A549 (cell line): ENCODE results near the gene ICOS. TPM values are rescaled to one million over a fixed set of nuclear protein-coding genes. Genes with fewer than 3 reads are reported as not detected.
A peak's percentile ranks its signal among the peaks of the same experiment; 100 is the strongest.

Experiments used
- ATAC-seq, 2 experiments: fragments of 200-7000 bp in 1 of 2; fragments of >200 bp in 1 of 2; cut with Nextera tagmentation in 1 of 2; cut with Tn5 transposase in 1 of 2; 3 replicates each; pipeline versions ENCODE4 v1.8.0 to v1.9.1; 2018 to 2020; ENCODE audit warnings: mild to moderate bottlenecking in 1 of 2, moderate library complexity in 1 of 2
- CTCF ChIA-PET: fragments of 300-600 bp; sonication (Branson Sonifier 250); formaldehyde crosslinking; extraction: SDS; loops from one replicate; lab custom pipeline; 2021; ENCODE audit warnings: antibody characterized with exemption, inconsistent platforms; lab: Yijun Ruan, JAX
- POLR2A ChIA-PET: fragments of 350-600 bp; formaldehyde crosslinking; extraction: SDS; loops from one replicate; lab custom pipeline; 2021; ENCODE audit warnings: antibody characterized with exemption, inconsistent platforms; lab: Yijun Ruan, JAX
- DNase-seq, 2 experiments: peaks; one replicate each; pipeline versions ENCODE4 v3.0.0 to v3.0.0-alpha.2; 2011 to 2016; ENCODE audit warnings: low read depth in 1 of 2, low spot score in 1 of 2
- FAIRE-seq: peaks from 2 replicates; lab custom pipeline; 2011; peaks lifted over from hg19 to GRCh38; lab: Jason Lieb, UNC
- H3K27ac ChIP-seq, 2 experiments: fragments of >200 bp; sonication (Bioruptor Twin); formaldehyde crosslinking; 3 replicates each; pipeline ENCODE4 v1.5.1; 2016 to 2017
- H3K4me1 ChIP-seq: fragments of >200 bp; sonication (Bioruptor Twin); formaldehyde crosslinking; 3 replicates; pipeline ENCODE4 v1.6.1; 2016
- H3K4me2 ChIP-seq: fragments of >200 bp; sonication (Bioruptor Twin); formaldehyde crosslinking; 3 replicates; pipeline ENCODE4 v1.6.1; 2016
- H3K4me3 ChIP-seq: fragments of >200 bp; sonication (Bioruptor Twin); formaldehyde crosslinking; 3 replicates; pipeline ENCODE4 v1.5.1; 2016
- H3K9me3 ChIP-seq: fragments of >200 bp; sonication (Bioruptor Twin); formaldehyde crosslinking; 3 replicates; pipeline ENCODE4 v1.6.1; 2016
- BHLHE40 ChIP-seq: IDR thresholded peaks from 2 replicates; pipeline ENCODE4 v1.6.1; 2012; ENCODE audit warnings: low read depth, low read length, inconsistent platforms
- CBX2 ChIP-seq: fragments of 200-600 bp; sonication (generic); IDR thresholded peaks from 2 replicates; pipeline ENCODE4 v1.6.1; 2016; ENCODE audit warnings: low read depth, mild to moderate bottlenecking, borderline replicate concordance
- CEBPB ChIP-seq, 2 experiments: fragments of >200 bp in 1 of 2; sonication (Bioruptor Twin) in 1 of 2; formaldehyde crosslinking in 1 of 2; IDR thresholded peaks; 2 replicates each; pipeline ENCODE4 v1.6.1; 2012 to 2016
- ESRRA ChIP-seq: fragments of 150-350 bp; IDR thresholded peaks from 2 replicates; pipeline ENCODE4 v1.6.1; 2014; ENCODE audit warnings: mild to moderate bottlenecking, low read length, borderline replicate concordance
- FOSB ChIP-seq: fragments of 250-450 bp; sonication (Bioruptor Pico); IDR thresholded peaks from 2 replicates; pipeline ENCODE4 v1.5.0; 2020; ENCODE audit warnings: mild to moderate bottlenecking, moderate library complexity
- FOXS1 ChIP-seq: fragments of 250-450 bp; sonication (Bioruptor Pico); IDR thresholded peaks from 2 replicates; pipeline ENCODE4 v1.5.0; 2020; ENCODE audit warnings: mild to moderate bottlenecking, moderate library complexity
- GATA3 ChIP-seq: IDR thresholded peaks from 2 replicates; pipeline ENCODE4 v1.6.1; 2012; ENCODE audit warnings: borderline replicate concordance
- HEYL ChIP-seq: fragments of 250-450 bp; sonication (Bioruptor Pico); IDR thresholded peaks from 2 replicates; pipeline ENCODE4 v1.8.0; 2021; ENCODE audit warnings: mild to moderate bottlenecking, moderate library complexity
- HOXB5 ChIP-seq: fragments of 250-450 bp; sonication (Bioruptor Pico); IDR thresholded peaks from 2 replicates; pipeline ENCODE4 v1.5.0; 2020; ENCODE audit warnings: mild to moderate bottlenecking, moderate library complexity
- KDM5A ChIP-seq: fragments of 200-600 bp; sonication (generic); IDR thresholded peaks from 2 replicates; pipeline ENCODE4 v1.6.1; 2016; ENCODE audit warnings: antibody characterized with exemption, mild to moderate bottlenecking
- MAFK ChIP-seq: fragments of 450-650 bp; IDR thresholded peaks from 2 replicates; pipeline ENCODE4 v1.6.1; 2014; ENCODE audit not compliant: partially characterized antibody
- NPAS2 ChIP-seq: fragments of 250-450 bp; sonication (Bioruptor Pico); IDR thresholded peaks from 2 replicates; pipeline ENCODE4 v1.8.0; 2022; ENCODE audit warnings: mild to moderate bottlenecking, moderate library complexity, borderline replicate concordance
- NR3C1 ChIP-seq: fragments of >200 bp; sonication (Bioruptor Twin); formaldehyde crosslinking; IDR thresholded peaks from 3 replicates; pipeline ENCODE4 v1.6.1; 2017
- PHF8 ChIP-seq: fragments of 200-600 bp; sonication (generic); IDR thresholded peaks from 2 replicates; pipeline ENCODE4 v1.6.1; 2016; ENCODE audit warnings: low read depth, mild to moderate bottlenecking, antibody characterized with exemption, moderate library complexity, borderline replicate concordance
- POLR2A ChIP-seq: IDR thresholded peaks from 2 replicates; pipeline ENCODE4 v1.6.1; 2012; ENCODE audit warnings: mild to moderate bottlenecking, low read length
- RARB ChIP-seq: fragments of 250-450 bp; sonication (Bioruptor Pico); IDR thresholded peaks from 2 replicates; pipeline ENCODE4 v1.8.0; 2021; ENCODE audit warnings: mild to moderate bottlenecking, moderate library complexity
- RNF2 ChIP-seq: fragments of 200-600 bp; sonication (generic); IDR thresholded peaks from 2 replicates; pipeline ENCODE4 v1.6.1; 2016; ENCODE audit warnings: low read depth, mild to moderate bottlenecking, antibody characterized with exemption, moderate library complexity, borderline replicate concordance
- TFCP2L1 ChIP-seq: fragments of 250-450 bp; sonication (Bioruptor Pico); IDR thresholded peaks from 2 replicates; pipeline ENCODE4 v1.5.0; 2021; ENCODE audit warnings: mild to moderate bottlenecking
- ZFP36 ChIP-seq: fragments of 450-650 bp; IDR thresholded peaks from 2 replicates; pipeline ENCODE4 v1.6.1; 2014; ENCODE audit warnings: borderline replicate concordance; ENCODE audit not compliant: partially characterized antibody
- ZNF302 ChIP-seq: fragments of 250-450 bp; sonication (Bioruptor Pico); IDR thresholded peaks from 2 replicates; pipeline ENCODE4 v1.9.0; 2021; ENCODE audit warnings: inconsistent platforms, mild to moderate bottlenecking, moderate library complexity
- WGBS: methylation state at CpG from one replicate; pipeline ENCODE4 v1.1.6; 2017; ENCODE audit errors: missing lambda C conversion rate; 5-methylcytosine and 5-hydroxymethylcytosine counted together
- polyA plus RNA-seq, 4 experiments: library from polyadenylated mRNA; depleted of rRNA in 3 of 4; stranded (reverse); fragments of >200 nt; fragmentation: RNase III in 1 of 4; extraction: RNeasy Plus Mini Kit Qiagen cat#74134 plus additional on column Dnase treatment in 1 of 4; gene quantifications; 2 replicates in 3 of 4; 3 replicates in 1 of 4; pipeline ENCODE4 v1.2.3, GENCODE V29; 2011 to 2017
- TF ChIP-seq, protein P1 (sequence below): IDR thresholded peaks from 2 replicates; pipeline ENCODE4 v1.6.1; 2012
- TF ChIP-seq, protein P2 (sequence below): fragments of >200 bp; sonication (Bioruptor Twin); formaldehyde crosslinking; IDR thresholded peaks from 3 replicates; pipeline ENCODE4 v1.6.1; 2016

The ICOS gene
- polyA plus RNA-seq, 2 of the 4 experiments (the other 2 are of a cell fraction), result not detected

DNA sequence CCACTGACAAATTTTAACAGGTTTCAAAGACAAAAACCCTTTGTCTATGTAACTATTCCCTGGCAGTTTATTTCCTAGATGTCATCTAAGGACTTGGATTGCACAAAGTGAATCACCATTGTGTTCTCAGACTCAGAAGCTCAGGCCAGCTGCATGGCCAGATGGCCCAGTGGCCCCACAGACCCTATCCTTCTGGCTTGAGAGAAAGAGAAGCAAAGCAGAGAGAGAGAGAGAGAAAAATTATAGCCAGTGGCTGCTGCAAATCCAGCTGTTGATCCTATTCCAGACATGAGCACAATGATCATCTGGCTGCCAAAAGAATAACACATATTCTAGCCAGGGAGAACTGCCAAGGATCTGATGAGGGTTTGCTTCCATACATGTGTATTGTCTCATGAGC lies 43.2 kb upstream of the ICOS start (continued):
- TF ChIP-seq, protein P1, sequence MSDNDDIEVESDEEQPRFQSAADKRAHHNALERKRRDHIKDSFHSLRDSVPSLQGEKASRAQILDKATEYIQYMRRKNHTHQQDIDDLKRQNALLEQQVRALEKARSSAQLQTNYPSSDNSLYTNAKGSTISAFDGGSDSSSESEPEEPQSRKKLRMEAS, result no peak
- TF ChIP-seq FOSB (CRISPR knock-in tag) (no peak), KDM5A (no peak), CBX2 (no peak), ZNF302 (CRISPR knock-in tag) (no peak)
- TF ChIP-seq, protein P2, sequence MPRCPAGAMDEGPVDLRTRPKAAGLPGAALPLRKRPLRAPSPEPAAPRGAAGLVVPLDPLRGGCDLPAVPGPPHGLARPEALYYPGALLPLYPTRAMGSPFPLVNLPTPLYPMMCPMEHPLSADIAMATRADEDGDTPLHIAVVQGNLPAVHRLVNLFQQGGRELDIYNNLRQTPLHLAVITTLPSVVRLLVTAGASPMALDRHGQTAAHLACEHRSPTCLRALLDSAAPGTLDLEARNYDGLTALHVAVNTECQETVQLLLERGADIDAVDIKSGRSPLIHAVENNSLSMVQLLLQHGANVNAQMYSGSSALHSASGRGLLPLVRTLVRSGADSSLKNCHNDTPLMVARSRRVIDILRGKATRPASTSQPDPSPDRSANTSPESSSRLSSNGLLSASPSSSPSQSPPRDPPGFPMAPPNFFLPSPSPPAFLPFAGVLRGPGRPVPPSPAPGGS, result no peak

GRCh38 chr2:203893840-203894239 lies 42.7 kb upstream of the ICOS start:
- Histone ChIP-seq H3K4me1 (no peaks in the 10 kb centered on the region), H3K4me2 (no peak overlapping the region), H3K9me3 (no peaks in the 10 kb centered on the region), H3K27ac (no peak overlapping the region), H3K4me3 (no peak overlapping the region)
- CTCF ChIA-PET, result interaction anchor here (1.1 kb wide), 1 partner anchor 16 kb away, joined by 3 read pairs; no protein-coding TSS in a partner anchor
- FAIRE-seq (no peak), DNase-seq (no peak), ATAC-seq (no peak)
- POLR2A ChIA-PET, result no interaction called here
- no peak for TF ChIP-seq KDM5A
- WGBS, result 72% methylated on average over 7 of the region's 7 CpGs

- H3K9me3 ChIP-seq, result no peaks in the 10 kb centered on the region
- H3K27ac ChIP-seq, result no peak overlapping the region
- WGBS, result 50% methylated on average over 1 of the region's 1 CpG
- ATAC-seq (no peak), FAIRE-seq (no peak), DNase-seq (no peak)
- H3K4me3 ChIP-seq, result no peak overlapping the region
- no peaks in the 10 kb centered on the region for H3K4me1 ChIP-seq
- CTCF ChIA-PET, result no interaction called here
- POLR2A ChIA-PET, result no interaction called here
- no peak overlapping the region for H3K4me2 ChIP-seq
- no peak for TF ChIP-seq BHLHE40
- TF ChIP-seq POLR2A, result no peak
- TF ChIP-seq GATA3, result no peak
Observed at GRCh38 chr2:203894262-203894661, 42.3 kb upstream of the ICOS start.

DNA sequence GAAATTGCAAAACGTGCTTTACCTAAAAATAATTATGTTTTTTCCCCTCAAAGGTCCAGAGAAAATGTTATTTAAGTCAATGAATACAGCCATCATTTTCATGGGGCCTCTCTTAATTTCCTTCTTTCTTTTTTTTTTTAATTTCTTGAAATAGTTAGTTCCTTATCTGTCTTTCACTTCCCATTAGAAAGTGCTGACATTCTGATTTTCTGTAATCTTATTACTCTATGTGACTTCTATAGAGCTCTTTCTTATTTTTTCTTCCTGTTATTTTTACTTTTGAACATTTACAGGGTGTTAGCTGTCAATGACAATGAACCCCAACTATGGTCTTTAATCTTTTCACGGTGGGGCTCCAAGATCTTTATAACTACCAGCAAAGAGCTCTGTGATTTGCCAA lies 39.0 kb upstream of the ICOS start:
- TF ChIP-seq NPAS2 (CRISPR knock-in tag) (no peak), KDM5A (no peak), MAFK (peak; percentile 16), HEYL (no peak), ESRRA (no peak)
- POLR2A ChIA-PET, result no interaction called here
- Histone ChIP-seq H3K27ac (no peak overlapping the region), H3K4me1 (no peaks in the 10 kb centered on the region), H3K4me2 (no peak overlapping the region), H3K4me3 (no peak overlapping the region), H3K9me3 (peaks cover 11% of the 10 kb centered on the region; the same call in 1 of the 3 replicates)
- CTCF ChIA-PET, result interaction anchor here (1.0 kb wide), 3 partner anchors 8 to 12 kb away, joined by 3 read pairs; no protein-coding TSS in a partner anchor
- no peak for DNase-seq
- WGBS, result 17% methylated on average over 2 of the region's 2 CpGs
- FAIRE-seq, result no peak
- ATAC-seq, result no peak

GRCh38 chr2:203898657-203899056 lies 37.9 kb upstream of the ICOS start:
- WGBS, result 4% methylated on average over 2 of the region's 2 CpGs
- FAIRE-seq, result no peak
- no peak overlapping the region for H3K4me3 ChIP-seq
- no peak for ATAC-seq
- TF ChIP-seq FOXS1 (CRISPR knock-in tag), result no peak
- TF ChIP-seq ZFP36, result no peak
- TF ChIP-seq HOXB5, result no peak
- TF ChIP-seq PHF8, result no peak
- TF ChIP-seq CEBPB (IDR thresholded peaks at IDR 0.05), result no peak
- no peak for TF ChIP-seq GATA3
- no peak for TF ChIP-seq TFCP2L1
- TF ChIP-seq RARB (CRISPR knock-in tag), result no peak
- TF ChIP-seq NR3C1, result no peak
- no peak for TF ChIP-seq RNF2
- no peak overlapping the region for H3K4me2 ChIP-seq
- H3K4me1 ChIP-seq, result no peaks in the 10 kb centered on the region
- H3K9me3 ChIP-seq, result peaks cover 16% of the 10 kb centered on the region; the same call in 1 of the 3 replicates
- no peak for DNase-seq
- ChIA-PET POLR2A (no interaction called here), CTCF (interaction anchor here (1.0 kb wide), 2 partner anchors 9 to 11 kb away, joined by 3 read pairs; no protein-coding TSS in a partner anchor)
- H3K27ac ChIP-seq, result no peak overlapping the region
